Astrocyte (in vitro differentiated cells and primary cell): Measurements from ENCODE around the gene ZBTB8B.

Experiments
- CTCF ChIP-seq: IDR thresholded peaks from 2 replicates; pipeline ENCODE4 v1.5.1; 2011; ENCODE audit warnings: low read depth, mild to moderate bottlenecking, inconsistent platforms, low read length, moderate library complexity; ENCODE audit not compliant: insufficient read depth
- EZH2 ChIP-seq: IDR thresholded peaks from 2 replicates; pipeline ENCODE4 v1.6.1; 2012; ENCODE audit warnings: mild to moderate bottlenecking, low read length, inconsistent platforms; ENCODE audit not compliant: insufficient read depth

- TF ChIP-seq CTCF (no peak), EZH2 (no peak)
Observed at GRCh38 chr1:32507021-32507420, 42.1 kb downstream of the ZBTB8B start.
